Measurements from ENCODE around the gene EXPH5.

EXPH5 gene

GRCh38 chr11:108491936-108492335 is 101.6 kb downstream of the EXPH5 start:
- in situ Hi-C loops (cut with MboI; ENCODE audit: low pct_unique_long_range_greater_than_20kb, low sequenced_read_pairs, unreplicated experiment) = no loop called here
- TF ChIP-seq CTCF (IDR thresholded peaks at IDR 0.05; ENCODE audit: extremely low read depth, insufficient read depth, missing control alignments) = no peak
- DNase-seq (ENCODE audit: low spot score) = no peak

- TF ChIP-seq CTCF (IDR thresholded peaks at IDR 0.05; ENCODE audit: extremely low read depth, insufficient read depth, missing control alignments) = no peak
- in situ Hi-C loops (cut with MboI; ENCODE audit: low pct_unique_long_range_greater_than_20kb, low sequenced_read_pairs, unreplicated experiment) = no loop called here
- no peak for DNase-seq (ENCODE audit: low spot score)
Measured at GRCh38 chr11:108486828-108487227, 106.7 kb downstream of the EXPH5 start.

- in situ Hi-C loops (cut with MboI; ENCODE audit: low pct_unique_long_range_greater_than_20kb, low sequenced_read_pairs, unreplicated experiment) = no loop called here
Measured at GRCh38 chr11:108486331-108486730, 107.2 kb downstream of the EXPH5 start.

GRCh38 chr11:108483163-108483562 is 110.4 kb downstream of the EXPH5 start:
- TF ChIP-seq CTCF (IDR thresholded peaks at IDR 0.05; ENCODE audit: extremely low read depth, insufficient read depth, missing control alignments) = no peak
- no peak for DNase-seq (ENCODE audit: low spot score)
- in situ Hi-C loops (cut with MboI; ENCODE audit: low pct_unique_long_range_greater_than_20kb, low sequenced_read_pairs, unreplicated experiment) = no loop called here

More at GRCh38 chr11:108486331-108486730, 107.2 kb downstream of the EXPH5 start:
- DNase-seq (ENCODE audit: low spot score) = no peak
- TF ChIP-seq CTCF (IDR thresholded peaks at IDR 0.05; ENCODE audit: extremely low read depth, insufficient read depth, missing control alignments) = no peak

GRCh38 chr11:108474664-108475463 is 118.7 kb downstream of the EXPH5 start:
- no peak for TF ChIP-seq CTCF (IDR thresholded peaks at IDR 0.05; ENCODE audit: extremely low read depth, insufficient read depth, missing control alignments)
- in situ Hi-C loops (cut with MboI; ENCODE audit: low pct_unique_long_range_greater_than_20kb, low sequenced_read_pairs, unreplicated experiment) = no loop called here
- DNase-seq (ENCODE audit: low spot score) = no peak

- in situ Hi-C loops (cut with MboI; ENCODE audit: low pct_unique_long_range_greater_than_20kb, low sequenced_read_pairs, unreplicated experiment) = no loop called here
- no peak for TF ChIP-seq CTCF (IDR thresholded peaks at IDR 0.05; ENCODE audit: extremely low read depth, insufficient read depth, missing control alignments)
Measured at GRCh38 chr11:108472681-108473080, 120.9 kb downstream of the EXPH5 start.

More at GRCh38 chr11:108472681-108473080, 120.9 kb downstream of the EXPH5 start:
- no peak for DNase-seq (ENCODE audit: low spot score)

All from GM13977 (cell line).